ENCODE measurements around the gene LCE3C.

- TF ChIP-seq CTCF (IDR thresholded peaks at IDR 0.05) (no peak), POLR2AphosphoS5 (IDR thresholded peaks at IDR 0.05) (no peak), POLR2A (IDR thresholded peaks at IDR 0.05) (no peak)
Observed at GRCh38 chr1:152577168-152577567, 22.9 kb upstream of the LCE3C start.
